Activated T-helper 1 cell treated with anti-CD3 and anti-CD28 coated beads, Interleukin-2, amount 50 U/mL, for 16 hours (primary cell): ENCODE data around the gene GSE1.

ENCODE experiments used
- DNase-seq, 2 donors: peaks; one replicate each; pipeline ENCODE4 v3.0.0-alpha.2; 2020; ENCODE audit warnings: low read depth in 1 of 2, low spot score in 1 of 2

The GSE1 gene

GRCh38 chr16:85718153-85718477 lies 105.0 kb downstream of the GSE1 start:
- no peak for DNase-seq

GRCh38 chr16:85718682-85719081 lies 105.6 kb downstream of the GSE1 start:
- no peak for DNase-seq

- no peak for DNase-seq
These were observed 106.6 kb downstream of the GSE1 start for GRCh38 chr16:85719605-85720301.

GRCh38 chr16:85720302-85720637 lies 107.1 kb downstream of the GSE1 start:
- DNase-seq, result no peak

DNA sequence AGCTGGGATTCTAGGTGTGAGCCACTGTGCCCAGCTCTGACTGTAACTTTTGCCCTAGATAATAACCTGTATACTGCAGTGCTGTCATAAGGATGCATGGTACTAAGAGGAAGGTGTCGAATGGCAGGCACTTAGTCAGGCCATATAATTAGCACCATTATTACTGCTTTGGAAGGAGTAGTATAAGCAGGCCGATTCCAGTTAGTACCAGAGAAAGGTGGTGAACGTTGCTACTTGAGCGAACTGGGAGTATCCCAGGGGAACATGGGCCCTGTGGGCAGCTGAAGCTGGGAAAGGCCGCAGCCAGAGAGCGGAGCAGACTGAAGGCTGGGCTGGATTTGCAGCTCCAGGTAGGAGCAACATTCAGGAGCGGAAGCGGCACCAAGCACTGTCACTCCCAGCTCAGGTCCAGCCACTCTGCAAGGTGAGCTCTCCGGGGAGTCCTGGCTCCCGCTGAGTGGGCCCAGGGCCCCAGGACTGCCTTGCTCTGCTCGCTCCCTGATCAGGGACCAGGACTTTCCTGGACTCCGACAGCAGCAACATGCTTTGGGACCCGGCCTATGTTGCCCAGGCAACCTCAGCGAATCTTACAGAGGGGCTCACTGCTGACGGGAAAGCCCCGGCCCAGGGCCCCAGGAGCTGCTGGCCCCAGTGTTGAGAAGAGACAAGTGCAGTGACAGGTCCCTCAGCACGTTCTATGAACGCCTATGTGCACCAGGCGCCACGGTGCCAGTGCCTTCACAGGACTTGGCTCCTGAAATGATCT lies 109.2 kb downstream of the GSE1 start:
- DNase-seq, result no peak

- DNase-seq, result no peak
These were observed 111.2 kb downstream of the GSE1 start for GRCh38 chr16:85724126-85724879.

GRCh38 chr16:85724936-85725335 lies 111.8 kb downstream of the GSE1 start:
- no peak for DNase-seq
